K562 (cell line): ENCODE results near the gene ETS2. TPM values are rescaled to one million over a fixed set of nuclear protein-coding genes. Genes with fewer than 3 reads are reported as not detected.
A peak's percentile ranks its signal among the peaks of the same experiment; 100 is the strongest.

ENCODE experiments used
- ADNP ChIP-seq: fragments of 200-800 bp; sonication (Bioruptor generic); IDR thresholded peaks from 2 replicates; pipeline ENCODE4 v1.6.1; 2016; ENCODE audit warnings: missing genetic modification characterization, missing compliant biosample characterization
- ATF3 ChIP-seq, 2 experiments: fragments of 450-650 bp in 1 of 2; sonication (generic) in 1 of 2; formaldehyde crosslinking in 1 of 2; IDR thresholded peaks in 1 of 2; conservative IDR thresholded peaks in 1 of 2; 2 replicates each; pipeline versions ENCODE4 v1.6.1 to v1.8.1; 2016 to 2023; ENCODE audit warnings: mild to moderate bottlenecking in 2 of 2, moderate library complexity in 2 of 2, inconsistent platforms in 1 of 2, missing genetic modification reagents in 1 of 2
- CREB1 ChIP-seq, 2 experiments: sonication (generic) in 1 of 2; formaldehyde crosslinking in 1 of 2; IDR thresholded peaks; 2 replicates each; pipeline versions ENCODE4 v1.6.1 to v1.8.0; 2012 to 2022; ENCODE audit warnings: inconsistent platforms in 1 of 2, mild to moderate bottlenecking in 1 of 2, missing genetic modification reagents in 1 of 2, moderate library complexity in 1 of 2
- CSDE1 ChIP-seq, 2 experiments: fragments of 450-650 bp; IDR thresholded peaks; 2 replicates each; pipeline ENCODE4 v1.6.1; 2016; ENCODE audit warnings: mild to moderate bottlenecking in 1 of 2
- CTBP1 ChIP-seq: fragments of 450-650 bp; IDR thresholded peaks from 2 replicates; pipeline ENCODE4 v1.6.1; 2016; ENCODE audit warnings: borderline replicate concordance
- ETV6 ChIP-seq, 3 experiments: fragments of 150-350 bp in 1 of 3; sonication (generic) in 1 of 3; formaldehyde crosslinking in 1 of 3; IDR thresholded peaks; 2 replicates each; pipeline versions ENCODE4 v1.6.1 to v1.8.0; 2014 to 2022; ENCODE audit warnings: borderline replicate concordance in 2 of 3, low read depth in 2 of 3, antibody characterized with exemption in 1 of 3, low read length in 1 of 3, mild to moderate bottlenecking in 1 of 3, missing genetic modification reagents in 1 of 3
- EZH2 ChIP-seq: IDR thresholded peaks from 2 replicates; pipeline ENCODE4 v1.6.1; 2012; ENCODE audit warnings: low read depth, mild to moderate bottlenecking, inconsistent platforms, low read length, borderline replicate concordance
- FOSL1 ChIP-seq: fragments of 200-800 bp; sonication (Bioruptor generic); conservative IDR thresholded peaks from 2 replicates; pipeline ENCODE4 v1.6.1; 2016; ENCODE audit warnings: missing genetic modification characterization, missing compliant biosample characterization
- GTF2E2 ChIP-seq: fragments of 200-800 bp; sonication (Bioruptor generic); IDR thresholded peaks from 2 replicates; pipeline ENCODE4 v1.6.1; 2016; ENCODE audit warnings: missing genetic modification characterization, missing compliant biosample characterization
- HBP1 ChIP-seq: fragments of 450-650 bp; formaldehyde crosslinking; IDR thresholded peaks from 2 replicates; pipeline ENCODE4 v1.4.0; 2022; ENCODE audit warnings: missing genetic modification characterization
- HINFP ChIP-seq: fragments of 450-650 bp; conservative IDR thresholded peaks from 2 replicates; pipeline ENCODE4 v1.6.1; 2016; ENCODE audit warnings: missing genetic modification characterization, low read depth, mild to moderate bottlenecking, control low read depth, missing compliant biosample characterization
- KAT2B ChIP-seq: IDR thresholded peaks from one replicate; pipeline ENCODE4 v1.6.1; 2012; ENCODE audit warnings: low read depth, mild to moderate bottlenecking, control low read depth, inconsistent platforms, low read length, moderate library complexity
- KDM5B ChIP-seq: fragments of 200-600 bp; sonication (generic); IDR thresholded peaks from 2 replicates; pipeline ENCODE4 v1.6.1; 2012; ENCODE audit warnings: low read depth, mild to moderate bottlenecking, moderate library complexity, low read length, control low read depth, inconsistent platforms; ENCODE audit not compliant: insufficient replicate concordance
- NEUROD1 ChIP-seq: fragments of 150-350 bp; IDR thresholded peaks from 2 replicates; pipeline ENCODE4 v1.6.1; 2014; ENCODE audit warnings: borderline replicate concordance, low read length, low read depth; ENCODE audit not compliant: partially characterized antibody
- NR2C2 ChIP-seq, 2 experiments: fragments of 200-800 bp in 1 of 2; sonication (Bioruptor generic) in 1 of 2; sonication (generic) in 1 of 2; formaldehyde crosslinking in 1 of 2; IDR thresholded peaks; 2 replicates each; pipeline versions ENCODE4 v1.6.1 to v1.8.0; 2016 to 2022; ENCODE audit warnings: mild to moderate bottlenecking in 1 of 2, missing compliant biosample characterization in 1 of 2, missing genetic modification characterization in 1 of 2, missing genetic modification reagents in 1 of 2
- NR4A1 ChIP-seq, 2 experiments: fragments of 250-450 bp in 1 of 2; fragments of 450-650 bp in 1 of 2; sonication (Bioruptor Pico) in 1 of 2; IDR thresholded peaks; 2 replicates each; pipeline versions ENCODE4 v1.4.0 to v1.6.1; 2016 to 2020; ENCODE audit warnings: mild to moderate bottlenecking in 2 of 2, missing compliant biosample characterization in 1 of 2, missing genetic modification characterization in 1 of 2, moderate library complexity in 1 of 2
- RFX7 ChIP-seq: fragments of 250-450 bp; sonication (Bioruptor Pico); IDR thresholded peaks from 2 replicates; pipeline ENCODE4 v1.5.1; 2021; ENCODE audit warnings: mild to moderate bottlenecking
- SMARCA4 ChIP-seq: fragments of 450-650 bp; IDR thresholded peaks from 2 replicates; pipeline ENCODE4 v1.6.1; 2016
- SREBF1 ChIP-seq: fragments of 150-350 bp; IDR thresholded peaks from 2 replicates; pipeline ENCODE4 v1.6.1; 2014; ENCODE audit warnings: antibody characterized with exemption, low read depth, low read length, borderline replicate concordance
- XRCC5 ChIP-seq: fragments of 200-400 bp; formaldehyde crosslinking; IDR thresholded peaks from 2 replicates; pipeline ENCODE4 v1.6.1; 2017; ENCODE audit warnings: low read depth, mild to moderate bottlenecking, low read length
- ZNF668 ChIP-seq: fragments of 250-450 bp; sonication (Bioruptor Pico); IDR thresholded peaks from 2 replicates; pipeline ENCODE4 v1.8.0; 2022; ENCODE audit warnings: mild to moderate bottlenecking, inconsistent platforms
- polyA plus RNA-seq, 8 experiments: library from polyadenylated mRNA; depleted of rRNA in 4 of 8; stranded (reverse) in 5 of 8; unstranded in 3 of 8; fragments of >200 nt; fragmentation: Nextera tagmentation in 2 of 8; fragmentation: Illumina TruSeq in 1 of 8; extraction: Ambion mirVana in 2 of 8; extraction: Trizol in 1 of 8; gene quantifications; 2 replicates each; pipeline versions ENCODE4 v1.2.1 to v1.2.3, GENCODE V29; 2011 to 2014; ENCODE audit warnings: inconsistent platforms in 1 of 8, missing spikeins in 1 of 8
- total RNA-seq, 7 experiments: library from RNA; depleted of rRNA in 6 of 7; stranded (reverse); fragments of >200 nt in 6 of 7; fragmentation: Illumina TruSeq in 2 of 7; extraction: Trizol in 2 of 7; gene quantifications; 2 replicates each; pipeline versions ENCODE4 v1.2.1 to v1.2.3, GENCODE V29; 2011 to 2021; ENCODE audit warnings: low replicate concordance in 1 of 7

ETS2 gene
- total and polyA plus RNA-seq, 9 of the 15 experiments (the other 6 are each of a cell fraction or from before 2014, with no cell fraction given) = 1.7 to 24.4 (median 12.2) TPM

GRCh38 chr21:38773099-38774061, 32.3 kb upstream of the ETS2 start (continued):
- no peak for TF ChIP-seq ETV6 (IDR thresholded peaks at IDR 0.05; ENCODE audit: borderline replicate concordance in 1 of 2, low read depth in 2 of 2, low read length in 1 of 2)
- TF ChIP-seq ETV6 (CRISPR knock-in tag; IDR thresholded peaks at IDR 0.05; ENCODE audit: borderline replicate concordance) = no peak
- no peak for TF ChIP-seq KDM5B
- TF ChIP-seq HBP1 (CRISPR knock-in tag) = no peak
- TF ChIP-seq CTBP1 = no peak
- TF ChIP-seq ADNP (tag) = no peak
- TF ChIP-seq GTF2E2 (tag) = no peak
- TF ChIP-seq ATF3 (IDR thresholded peaks at IDR 0.05) = peak; percentile 27; the same call in 1 of the 2 replicates
- no peak for TF ChIP-seq ATF3 (CRISPR knock-in tag; conservative IDR thresholded peaks at IDR 0.05)
- no peak for TF ChIP-seq CREB1 (IDR thresholded peaks at IDR 0.05)
- no peak for TF ChIP-seq CREB1 (CRISPR knock-in tag; IDR thresholded peaks at IDR 0.05)
- no peak for TF ChIP-seq HINFP (tag)
- TF ChIP-seq KAT2B = no peak
- 0 out of 2 replicates have a peak, but pooled peaks have one; percentile 41 for TF ChIP-seq FOSL1 (tag)
- TF ChIP-seq RFX7 (CRISPR knock-in tag) = no peak
- TF ChIP-seq NEUROD1 = no peak
- TF ChIP-seq SREBF1 = no peak
- no peak for TF ChIP-seq SMARCA4
- no peak for TF ChIP-seq EZH2
- no peak for TF ChIP-seq NR2C2 (CRISPR knock-in tag; IDR thresholded peaks at IDR 0.05)
- TF ChIP-seq NR2C2 (tag; IDR thresholded peaks at IDR 0.05) = no peak
- TF ChIP-seq NR4A1 (CRISPR knock-in tag; IDR thresholded peaks at IDR 0.05) = no peak
- TF ChIP-seq NR4A1 (tag; IDR thresholded peaks at IDR 0.05) = no peak
- no peak for TF ChIP-seq XRCC5
- no peak for TF ChIP-seq ZNF668 (CRISPR knock-in tag)
- TF ChIP-seq CSDE1 (IDR thresholded peaks at IDR 0.05) = no peak
